ENCODE data around the gene TSR2. TPM values are rescaled to one million over a fixed set of nuclear protein-coding genes. Genes with fewer than 3 reads are reported as not detected.
A peak's percentile ranks its signal among the peaks of the same experiment; 100 is the strongest.

The TSR2 gene
- total RNA-seq, 1 experiment from 2014 or later, result 53.0 TPM

DNA sequence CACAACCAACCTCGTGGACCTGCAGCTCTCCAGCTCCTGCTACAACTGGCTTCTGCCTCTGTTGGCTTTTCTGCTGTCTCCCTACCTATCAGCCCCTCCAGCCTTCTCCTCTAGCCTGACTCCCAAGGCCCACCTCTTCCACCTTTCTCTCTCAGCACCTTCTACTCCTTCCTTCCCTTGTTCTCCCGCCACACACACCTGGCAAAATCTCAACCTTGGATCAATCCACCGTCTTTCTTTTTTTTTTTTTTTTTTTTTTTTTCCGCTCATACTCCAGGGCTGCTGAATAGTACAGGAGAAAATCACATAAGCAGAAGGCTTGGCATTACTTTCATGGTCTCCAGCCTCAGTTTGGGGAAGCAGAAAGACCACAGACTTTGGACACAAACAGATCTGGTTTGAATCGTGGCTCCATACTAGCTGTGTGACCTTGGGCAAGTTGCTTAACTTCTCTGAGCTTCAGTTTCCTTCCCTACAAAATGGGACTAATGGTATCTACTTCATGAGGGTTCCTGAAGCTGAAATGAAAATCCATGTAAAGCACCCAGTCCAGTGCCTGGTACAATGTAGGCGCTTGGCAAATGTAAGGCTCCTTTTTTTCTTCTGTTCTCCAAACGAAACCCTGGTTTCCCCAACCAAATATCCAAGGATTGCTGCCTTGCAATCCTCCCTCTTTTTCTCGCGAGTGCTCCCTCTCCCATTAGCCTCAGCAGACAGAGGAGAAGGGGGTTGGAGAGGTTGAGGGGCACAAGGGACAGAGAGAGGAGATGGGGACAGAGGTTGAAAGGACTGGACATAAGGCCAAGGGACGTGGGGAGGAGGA, 54.2 kb downstream of the TSR2 start:
- CTCF ChIA-PET, result no interaction called here
- peak overlapping the region; percentile 81 for H3K4me2 ChIP-seq
- no peaks in the 10 kb centered on the region for H3K36me3 ChIP-seq (ENCODE audit: low read depth)
- peak overlapping the region; percentile 64 for H3K4me3 ChIP-seq
- H3K27ac ChIP-seq, result no peak overlapping the region
- no peaks in the 10 kb centered on the region for H3K9me3 ChIP-seq (ENCODE audit: insufficient read depth, low read depth)
- BruUV-seq (replicated peaks), result TSS peak; percentile 19
- no peaks in the 10 kb centered on the region for H3K79me2 ChIP-seq (ENCODE audit: low read depth)
- POLR2A ChIA-PET (ENCODE audit: unreplicated experiment), result no interaction called here
- H3K27me3 ChIP-seq (ENCODE audit: insufficient read depth, low read depth), result no peaks in the 10 kb centered on the region
- intact Hi-C loops (cut with micrococcal nuclease; ENCODE audit: unreplicated experiment), result no loop called here
- H3K9me2 ChIP-seq (ENCODE audit: insufficient read depth), result no peaks in the 10 kb centered on the region
- TF ChIP-seq EZH2 (IDR thresholded peaks at IDR 0.05; ENCODE audit: low read depth) (no peak), CTCF (conservative IDR thresholded peaks at IDR 0.05) (no peak)
- H2AFZ ChIP-seq, result peak overlapping the region; percentile 93
- H3F3A ChIP-seq (ENCODE audit: insufficient read depth, low read depth), result peaks cover 4% of the 10 kb centered on the region; the same call in 1 of the 2 replicates
- no peak for DNase-seq
- H4K20me1 ChIP-seq (ENCODE audit: insufficient read depth), result no peaks in the 10 kb centered on the region
- H3K4me1 ChIP-seq (replicated peaks; ENCODE audit: insufficient read depth), result peaks cover 4% of the 10 kb centered on the region; the same call in 1 of the 2 replicates

Other genes starting within 250 kb of the TSR2 start
- not detected in 2 replicates for gene WNK3, start 82.4 kb upstream of the TSR2 start, total RNA-seq (2021)
- gene FGD1, start 55.8 kb downstream of the TSR2 start, total RNA-seq (2021), result 20.3 and 23.5 TPM in 2 replicates
- 61.4 and 77.4 TPM in 2 replicates for gene GNL3L, start 89.8 kb downstream of the TSR2 start, total RNA-seq (2021)